PC-3 (cell line): Measurements from ENCODE around the gene HSPB7.

Source experiments
- EZH2 ChIP-seq: fragments of 300-600 bp; sonication (generic); IDR thresholded peaks from one replicate; pipeline ENCODE4 v1.6.1; 2017; ENCODE audit warnings: antibody characterized with exemption, mild to moderate bottlenecking, low read length; ENCODE audit not compliant: unreplicated experiment
- EZH2phosphoT487 ChIP-seq: fragments of 300-600 bp; sonication (generic); IDR thresholded peaks from 2 replicates; pipeline ENCODE4 v1.6.1; 2018; ENCODE audit warnings: mild to moderate bottlenecking, antibody characterized with exemption, low read length, borderline replicate concordance
- TF ChIP-seq, protein P1 (sequence below): fragments of 300-600 bp; sonication (generic); conservative IDR thresholded peaks from 2 replicates; pipeline ENCODE4 v1.5.1; 2017; ENCODE audit warnings: antibody characterized with exemption, low read depth, mild to moderate bottlenecking, low read length

DNA sequence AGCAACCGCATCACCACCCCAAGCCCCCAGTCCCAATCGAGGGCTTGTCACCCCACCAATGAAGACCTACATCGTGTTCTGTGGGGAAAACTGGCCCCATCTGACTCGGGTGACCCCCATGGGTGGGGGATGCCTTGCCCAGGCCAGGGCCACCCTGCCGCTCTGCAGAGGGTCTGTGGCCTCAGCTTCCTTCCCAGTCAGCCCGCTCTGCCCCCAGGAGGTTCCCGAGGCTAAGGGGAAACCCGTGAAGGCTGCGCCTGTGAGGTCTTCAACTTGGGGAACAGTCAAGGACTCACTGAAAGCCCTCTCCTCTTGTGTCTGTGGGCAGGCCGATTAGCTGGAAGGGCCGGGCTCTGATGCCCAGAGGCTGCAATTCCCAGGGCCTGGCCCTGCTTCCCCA lies 11.8 kb downstream of the HSPB7 start:
- TF ChIP-seq, protein P1, sequence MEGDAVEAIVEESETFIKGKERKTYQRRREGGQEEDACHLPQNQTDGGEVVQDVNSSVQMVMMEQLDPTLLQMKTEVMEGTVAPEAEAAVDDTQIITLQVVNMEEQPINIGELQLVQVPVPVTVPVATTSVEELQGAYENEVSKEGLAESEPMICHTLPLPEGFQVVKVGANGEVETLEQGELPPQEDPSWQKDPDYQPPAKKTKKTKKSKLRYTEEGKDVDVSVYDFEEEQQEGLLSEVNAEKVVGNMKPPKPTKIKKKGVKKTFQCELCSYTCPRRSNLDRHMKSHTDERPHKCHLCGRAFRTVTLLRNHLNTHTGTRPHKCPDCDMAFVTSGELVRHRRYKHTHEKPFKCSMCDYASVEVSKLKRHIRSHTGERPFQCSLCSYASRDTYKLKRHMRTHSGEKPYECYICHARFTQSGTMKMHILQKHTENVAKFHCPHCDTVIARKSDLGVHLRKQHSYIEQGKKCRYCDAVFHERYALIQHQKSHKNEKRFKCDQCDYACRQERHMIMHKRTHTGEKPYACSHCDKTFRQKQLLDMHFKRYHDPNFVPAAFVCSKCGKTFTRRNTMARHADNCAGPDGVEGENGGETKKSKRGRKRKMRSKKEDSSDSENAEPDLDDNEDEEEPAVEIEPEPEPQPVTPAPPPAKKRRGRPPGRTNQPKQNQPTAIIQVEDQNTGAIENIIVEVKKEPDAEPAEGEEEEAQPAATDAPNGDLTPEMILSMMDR: no peak
- TF ChIP-seq EZH2 (no peak), EZH2phosphoT487 (no peak)
